Muscle of arm (tissue), 12 donors: ENCODE data around the gene PRKN. TPM values are rescaled to one million over a fixed set of nuclear protein-coding genes. Genes with fewer than 3 reads are reported as not detected.

Experiments
- DNase-seq: peaks from one replicate; pipeline ENCODE4 v3.0.0-alpha.2; 2013
- polyA plus RNA-seq, 12 donors: library from polyadenylated mRNA; unstranded; fragments of 120-200 nt; gene quantifications; one replicate each; pipeline ENCODE4 v1.2.1, GENCODE V29; 2013; ENCODE audit not compliant: insufficient read length in 12 of 12

The PRKN gene
- polyA plus RNA-seq, 12 donors: 2.6 to 5.4 (median 3.9) TPM; not detected in 2

DNA sequence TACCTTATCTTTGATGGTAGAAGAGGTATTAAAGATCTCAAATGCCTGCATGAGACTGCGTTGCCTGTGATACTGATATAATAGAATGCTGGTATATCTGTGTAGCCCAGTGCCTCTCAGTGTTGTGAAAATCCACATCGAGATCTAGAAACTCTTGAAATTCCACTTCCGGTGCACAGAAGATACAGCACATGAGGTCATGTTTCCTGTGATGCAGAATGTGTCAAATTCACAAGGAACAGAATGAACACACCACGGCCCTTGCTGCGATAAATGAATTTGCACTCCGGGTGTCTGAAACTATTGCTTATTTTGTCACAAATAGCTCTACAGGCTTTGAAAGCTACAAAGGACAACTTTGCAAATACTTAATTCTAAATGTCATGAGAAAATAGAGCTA is 765.8 kb downstream of the PRKN start:
- no peak for DNase-seq

DNA sequence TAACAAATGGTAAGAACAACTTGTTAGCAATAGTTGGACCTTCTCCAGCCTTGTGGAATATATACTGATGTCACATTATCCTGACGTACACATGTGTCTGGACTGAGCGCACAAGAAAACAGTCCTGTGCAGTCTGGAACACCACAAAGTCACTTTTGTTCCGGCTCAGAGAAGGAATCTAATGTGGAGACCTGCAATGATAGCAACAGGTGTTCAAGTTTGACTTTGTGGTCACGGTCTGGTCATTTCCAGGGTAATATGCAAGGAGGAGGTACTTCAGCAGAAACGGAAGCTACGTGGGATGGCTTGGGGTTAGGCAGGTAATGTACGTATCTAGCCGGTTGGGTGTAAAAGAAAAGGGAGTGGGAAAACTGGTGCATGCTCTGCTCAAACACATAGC is 766.5 kb downstream of the PRKN start:
- no peak for DNase-seq

DNA sequence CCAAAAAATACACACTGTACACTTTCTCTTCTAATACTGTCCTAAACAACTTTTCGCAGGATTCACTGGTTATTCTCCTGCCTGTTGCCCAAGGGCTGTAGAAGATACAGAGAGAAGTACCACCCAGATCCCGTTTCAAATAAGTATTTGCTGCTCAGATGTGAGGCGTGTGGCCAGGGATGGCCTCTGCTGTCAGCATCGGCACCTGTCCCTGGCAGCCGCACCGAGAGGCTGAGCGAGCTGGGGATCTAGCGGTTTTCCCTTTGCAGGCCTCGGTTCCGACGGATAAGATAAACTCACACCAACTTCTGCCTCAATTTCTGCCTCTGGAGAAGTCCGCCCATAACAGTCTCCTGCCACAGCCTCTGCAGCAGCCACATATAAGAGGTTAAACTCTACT is 768.5 kb downstream of the PRKN start:
- DNase-seq: no peak

DNA sequence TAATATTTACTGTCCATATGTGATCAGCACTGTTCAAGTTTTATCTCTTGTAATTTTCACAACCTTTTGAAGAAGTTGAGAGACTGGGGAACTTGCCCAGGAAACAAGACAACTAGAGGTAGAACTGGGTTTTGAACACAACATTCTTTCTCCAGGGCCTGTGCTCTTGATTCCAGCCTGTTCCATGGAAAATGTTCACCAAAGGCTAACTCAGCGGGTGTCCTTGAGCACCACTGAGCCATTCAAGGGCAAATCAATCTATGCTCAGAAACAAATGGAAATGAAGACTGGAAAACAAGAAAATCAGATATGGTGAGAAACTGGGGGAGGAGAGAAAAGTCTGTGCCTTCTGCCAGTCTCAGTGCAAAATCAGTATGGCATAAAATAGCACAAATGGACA is 771.5 kb downstream of the PRKN start:
- no peak for DNase-seq

DNA sequence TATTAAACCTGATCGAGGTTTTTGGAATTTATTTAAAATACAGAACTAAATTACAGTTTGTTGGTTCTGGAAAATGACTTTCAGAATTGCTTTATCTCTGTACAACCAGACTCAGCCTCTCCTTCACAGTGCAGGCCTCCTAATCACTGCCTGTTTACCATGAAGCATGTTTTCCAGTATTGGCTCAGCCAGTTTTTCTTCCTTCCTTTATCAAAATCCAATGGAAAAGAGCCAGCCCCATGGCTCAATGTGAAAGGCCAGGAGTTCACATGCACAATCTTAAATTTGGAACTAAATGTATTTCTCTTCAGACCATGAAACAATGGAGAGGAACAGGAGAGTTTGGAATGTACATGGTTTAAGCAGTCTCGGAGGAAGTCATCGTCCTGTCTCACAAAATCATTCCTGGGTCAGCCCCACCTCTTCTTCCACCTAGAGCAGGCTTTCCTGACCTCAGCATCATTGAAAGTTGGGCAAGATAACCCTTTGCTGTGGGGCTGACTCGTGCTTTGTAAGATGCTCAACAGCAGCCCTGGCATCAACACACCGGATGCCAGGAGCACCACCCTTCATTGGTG is 772.8 kb downstream of the PRKN start:
- no peak for DNase-seq

DNA sequence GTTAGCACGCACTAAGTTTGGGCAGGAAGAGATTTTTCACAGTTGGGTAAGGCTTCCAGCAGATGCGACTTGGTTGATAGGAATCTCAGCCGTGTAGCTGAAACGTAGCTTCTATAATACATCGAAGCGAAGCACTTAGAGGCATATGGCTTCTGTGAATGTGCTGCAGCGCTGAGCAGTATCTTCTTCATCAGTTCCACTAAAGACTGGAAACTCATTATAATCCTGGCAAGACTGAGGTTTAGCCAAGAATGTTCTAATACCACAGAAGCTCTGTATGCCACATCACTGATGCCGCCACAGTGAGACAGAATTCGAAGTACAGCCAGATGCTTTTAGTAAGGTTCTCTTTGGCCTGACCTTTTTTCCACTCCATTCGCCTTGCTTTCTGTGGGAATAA is 773.5 kb downstream of the PRKN start:
- DNase-seq: no peak

DNA sequence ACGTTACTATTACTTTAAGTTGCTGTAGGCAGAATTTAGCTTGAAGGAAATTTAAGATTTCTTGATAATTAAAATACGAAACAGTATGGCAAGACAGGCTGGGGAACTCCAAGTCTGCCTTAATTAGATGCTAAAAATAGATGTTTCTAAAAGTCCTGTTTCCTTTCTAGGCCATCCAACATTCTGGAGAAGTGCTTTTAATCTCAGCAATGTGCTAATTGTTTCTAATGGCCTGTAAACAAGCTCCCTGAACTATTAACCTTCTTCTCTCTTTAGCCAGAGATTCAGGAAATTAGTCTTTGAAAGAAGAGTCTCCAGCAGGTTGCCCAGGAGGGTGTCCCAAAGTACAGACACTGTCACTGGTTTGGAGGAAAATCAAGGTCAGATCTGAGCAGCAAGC is 776.4 kb downstream of the PRKN start:
- no peak for DNase-seq

DNA sequence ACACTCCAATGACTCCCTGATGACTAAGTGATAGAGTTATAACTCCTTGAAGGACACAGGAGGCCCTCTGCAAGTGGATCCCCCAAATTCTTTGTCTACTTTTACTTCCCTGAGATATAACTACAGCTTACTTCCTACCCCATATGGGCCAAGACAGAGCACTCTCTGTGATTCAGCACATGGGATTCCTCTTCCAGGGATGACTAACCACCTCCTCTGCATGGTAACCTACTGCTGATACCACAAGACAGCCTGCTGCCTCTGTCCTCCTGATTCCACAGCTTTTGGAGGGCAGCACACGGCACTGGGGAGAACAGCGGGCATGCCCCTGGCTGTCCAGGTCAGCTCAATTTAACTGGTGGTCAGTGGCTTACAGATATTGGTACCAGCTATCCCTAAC is 778.0 kb downstream of the PRKN start:
- no peak for DNase-seq

DNA sequence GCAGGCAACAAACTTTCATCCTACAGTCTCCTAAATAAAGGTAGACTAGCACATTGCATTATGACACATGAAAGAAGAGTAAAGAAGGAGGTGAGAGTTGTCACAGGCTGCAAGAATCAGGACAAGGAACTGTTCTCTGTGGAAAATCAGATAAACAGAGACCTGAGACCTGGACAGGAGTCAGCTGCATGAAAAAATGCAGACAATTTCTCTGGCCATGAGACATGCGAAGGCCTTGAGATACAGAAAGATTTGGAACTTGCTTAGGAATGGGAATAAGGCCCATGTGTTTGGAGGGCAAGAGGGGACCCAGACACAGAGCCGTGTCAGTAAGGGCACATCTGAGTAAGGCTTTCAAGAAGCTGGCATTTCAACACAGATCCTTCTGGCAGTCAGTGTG is 779.1 kb downstream of the PRKN start:
- DNase-seq: no peak

DNA sequence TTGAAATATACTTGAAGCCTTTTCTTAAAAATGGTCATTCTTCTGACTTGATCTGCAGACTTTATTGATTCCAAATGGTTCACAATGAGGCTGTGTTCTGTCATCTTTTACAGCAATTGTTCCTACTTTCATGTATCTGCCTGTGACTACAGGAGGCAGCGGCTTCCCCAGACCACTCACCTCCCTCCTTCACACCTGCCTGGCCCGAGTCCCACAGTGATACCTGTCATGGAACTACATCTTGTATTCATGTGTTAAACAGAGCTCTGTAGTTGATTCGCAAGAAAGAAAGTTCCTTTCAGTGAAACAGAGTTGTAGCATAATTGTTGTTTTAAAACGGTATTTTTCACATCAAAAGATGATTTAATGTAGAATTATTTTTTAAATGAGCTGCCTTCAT is 780.2 kb downstream of the PRKN start:
- no peak for DNase-seq

DNA sequence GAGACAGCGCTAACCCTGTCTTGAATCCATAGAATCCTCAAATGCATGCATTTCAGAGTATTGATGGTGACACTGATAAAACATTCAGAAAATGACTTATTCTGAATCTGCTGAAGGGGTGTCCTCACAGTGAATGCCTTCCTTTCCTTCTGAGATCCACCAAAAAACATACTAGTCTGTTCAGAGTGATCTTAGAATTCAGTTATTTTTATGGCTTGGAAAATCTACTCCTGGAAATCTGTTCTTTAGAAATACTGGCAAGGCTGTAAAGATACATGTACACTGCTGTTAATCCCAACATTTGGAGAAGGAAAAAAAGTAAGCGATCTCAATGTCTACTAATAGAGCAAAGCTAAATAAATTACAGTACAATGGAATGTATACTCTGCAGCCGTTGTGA is 781.1 kb downstream of the PRKN start:
- no peak for DNase-seq

DNA sequence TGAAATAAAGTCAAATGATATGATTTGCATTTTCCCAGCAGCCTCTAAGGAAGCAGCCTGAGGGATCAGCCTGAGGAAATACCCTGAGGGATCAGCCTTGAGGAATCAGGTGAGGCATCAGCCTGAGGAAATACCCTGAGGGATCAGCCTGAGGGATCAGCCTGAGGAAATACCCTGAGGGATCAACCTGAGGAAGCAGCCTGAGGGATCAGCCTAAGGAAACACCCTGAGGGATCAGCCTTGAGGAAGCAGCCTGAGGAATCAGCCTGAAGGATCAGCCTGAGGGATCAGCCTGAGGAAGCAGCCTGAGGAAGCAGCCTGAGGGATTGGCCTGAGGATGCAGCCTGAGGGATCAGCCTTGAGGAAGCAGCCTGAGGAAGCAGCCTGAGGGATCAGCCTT is 784.0 kb downstream of the PRKN start:
- no peak for DNase-seq

DNA sequence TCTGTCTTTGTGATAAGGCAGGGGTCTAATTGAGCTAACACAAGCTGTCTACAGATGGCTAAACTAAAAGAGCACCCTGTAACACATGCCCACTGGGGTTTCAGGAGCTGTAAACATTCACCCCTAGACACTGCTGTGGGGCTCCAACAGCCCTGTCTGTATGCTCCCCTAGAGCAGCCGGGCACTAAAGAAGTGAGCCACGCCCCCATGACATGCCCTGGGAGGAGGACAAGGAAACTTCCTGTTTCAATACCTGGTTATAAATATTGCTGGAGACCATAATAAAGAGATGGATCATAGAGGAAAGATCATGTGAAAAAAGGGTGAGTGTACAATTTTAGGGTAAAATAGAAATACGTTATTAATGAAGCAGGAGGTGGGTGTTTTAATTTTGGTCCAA is 786.0 kb downstream of the PRKN start:
- DNase-seq: no peak

DNA sequence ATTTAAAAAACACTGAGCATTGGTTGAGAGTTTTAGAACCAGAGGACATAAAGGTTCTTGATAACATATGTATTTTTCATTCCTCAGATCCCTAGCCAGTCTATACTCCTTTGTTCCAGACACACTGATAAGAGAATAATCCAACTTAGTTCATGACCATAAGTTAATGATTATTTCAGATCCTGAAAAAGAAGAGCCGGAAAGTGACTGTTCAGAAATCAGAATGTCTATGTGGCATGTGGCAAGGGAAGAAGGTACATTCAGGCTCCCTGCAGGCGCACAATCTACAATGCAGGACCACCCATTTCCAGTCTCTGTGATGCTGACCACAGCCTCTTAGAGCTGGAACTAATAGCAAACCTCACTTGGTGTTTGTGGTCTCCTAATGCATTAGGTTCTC is 787.0 kb downstream of the PRKN start:
- DNase-seq: no peak

DNA sequence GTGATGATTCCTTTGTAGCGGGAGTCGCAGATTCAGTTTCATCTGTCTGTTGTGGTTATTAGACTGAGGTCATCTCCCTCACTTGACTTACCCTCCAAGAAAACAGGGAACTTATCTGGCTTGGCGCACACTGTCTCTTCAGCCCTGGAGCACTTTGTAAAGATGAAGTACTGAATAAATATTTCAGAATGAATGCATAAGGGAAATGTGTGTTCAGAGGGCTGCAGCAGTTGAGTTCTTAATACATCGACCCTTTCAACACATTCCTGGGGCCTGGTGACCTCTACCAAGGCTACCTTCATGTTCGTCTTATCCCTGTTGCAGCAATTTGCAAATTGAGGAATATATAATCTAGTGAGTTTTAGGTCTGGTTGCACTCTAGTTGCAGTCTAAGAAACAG is 801.2 kb downstream of the PRKN start:
- DNase-seq: no peak

DNA sequence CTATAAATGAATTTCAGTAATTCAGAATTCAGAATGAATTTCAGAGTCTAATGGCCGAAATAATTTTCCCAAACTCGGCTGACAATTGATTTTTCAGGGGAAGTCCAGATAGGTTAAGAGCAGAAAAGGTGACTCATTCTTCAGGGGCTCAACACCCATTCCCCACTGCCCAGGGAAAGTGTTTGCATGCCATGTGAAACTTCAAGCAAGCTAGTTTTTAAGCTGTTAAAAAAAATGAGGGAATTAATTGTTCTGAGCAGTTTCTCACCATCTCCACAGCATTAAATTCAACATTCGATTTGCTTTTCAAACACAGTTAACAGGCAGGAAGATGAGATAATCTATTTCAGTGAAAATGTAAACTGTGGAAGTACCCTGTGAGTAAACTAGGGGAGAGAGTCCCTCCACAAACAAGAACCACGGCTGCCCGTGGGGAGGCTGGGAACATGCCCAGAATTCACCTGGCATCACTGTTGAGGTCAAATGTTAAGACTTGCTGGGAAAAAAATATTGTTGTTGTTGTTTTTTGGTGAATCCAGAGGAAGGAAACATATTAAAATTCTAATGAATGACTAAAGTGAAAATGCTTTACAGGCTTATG is 803.0 kb downstream of the PRKN start:
- DNase-seq: no peak

DNA sequence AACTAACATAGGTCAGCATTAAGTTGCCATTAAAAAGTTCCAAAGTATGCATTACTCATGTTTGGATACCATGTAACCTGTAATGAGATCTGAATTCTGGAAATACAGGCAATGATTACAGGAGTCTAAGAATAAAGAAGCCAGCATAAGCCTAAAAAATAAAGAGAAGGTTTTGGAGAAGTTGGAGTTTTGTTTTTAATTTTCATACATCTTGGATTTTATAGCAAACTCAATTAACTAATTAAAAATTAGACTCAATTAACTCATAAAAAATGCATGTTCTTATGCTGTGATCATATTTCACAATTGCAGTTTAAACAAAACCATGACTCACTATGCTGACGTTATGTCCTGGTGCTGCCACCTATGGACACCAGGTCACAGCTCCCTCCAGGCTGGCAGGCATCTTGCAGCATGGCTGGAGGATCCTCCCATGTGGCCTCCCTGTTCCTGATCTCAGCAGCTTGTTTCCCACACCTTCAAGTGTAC is 804.9 kb downstream of the PRKN start:
- no peak for DNase-seq

DNA sequence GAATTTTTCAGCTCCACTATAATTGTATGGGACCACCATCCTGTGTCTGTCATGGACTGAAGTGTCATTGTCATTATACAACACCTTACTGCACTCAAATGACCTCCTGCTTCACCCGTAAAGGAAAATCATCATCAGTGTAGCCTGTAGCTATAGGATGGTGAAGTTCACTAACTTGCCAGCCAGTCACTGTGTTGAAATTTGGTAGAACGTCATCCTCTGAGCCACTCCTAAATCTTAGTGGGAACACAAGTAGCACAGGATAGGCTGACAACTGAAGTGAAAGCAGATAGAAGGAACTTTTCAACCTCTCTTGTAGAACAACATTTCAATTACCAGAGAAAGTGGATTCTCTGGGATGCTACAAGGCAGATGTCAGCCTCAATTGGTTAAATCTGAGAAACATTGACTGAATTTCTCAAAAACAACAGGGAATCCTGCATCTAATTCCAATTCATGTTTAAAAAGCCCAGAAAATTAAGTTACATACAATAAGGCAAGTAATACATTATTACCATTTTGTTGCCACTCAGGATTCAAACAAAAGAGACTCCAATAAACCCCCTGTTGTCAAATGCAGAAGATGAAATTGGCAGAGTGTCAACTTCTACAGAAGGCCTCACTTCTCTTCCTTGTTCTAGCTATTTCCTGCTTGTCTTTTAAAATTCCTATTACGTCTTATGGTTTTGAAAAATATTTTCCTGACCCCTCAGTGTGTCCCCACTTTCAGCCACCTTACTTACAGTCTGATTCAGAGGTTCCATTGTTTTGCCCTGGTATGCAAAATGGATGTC is 805.8 kb downstream of the PRKN start:
- DNase-seq: no peak

DNA sequence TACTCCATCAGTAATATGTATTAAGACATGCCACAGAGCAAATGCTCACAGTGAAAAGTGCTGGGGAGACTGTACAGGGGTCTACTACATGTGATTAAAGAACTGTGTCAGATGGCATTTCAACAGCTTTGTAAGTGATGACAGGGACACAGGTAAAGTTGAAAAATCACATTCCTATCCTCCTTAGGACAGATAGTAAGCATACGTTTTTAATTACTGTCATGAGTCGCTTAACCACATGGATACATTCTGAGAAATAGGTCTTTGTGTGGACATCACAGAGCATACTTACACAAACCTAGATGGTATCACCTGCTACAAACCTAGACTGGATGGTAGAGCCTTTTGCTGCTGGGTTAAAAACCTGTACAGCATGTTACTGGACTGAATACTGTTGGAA is 807.9 kb downstream of the PRKN start:
- DNase-seq: no peak

DNA sequence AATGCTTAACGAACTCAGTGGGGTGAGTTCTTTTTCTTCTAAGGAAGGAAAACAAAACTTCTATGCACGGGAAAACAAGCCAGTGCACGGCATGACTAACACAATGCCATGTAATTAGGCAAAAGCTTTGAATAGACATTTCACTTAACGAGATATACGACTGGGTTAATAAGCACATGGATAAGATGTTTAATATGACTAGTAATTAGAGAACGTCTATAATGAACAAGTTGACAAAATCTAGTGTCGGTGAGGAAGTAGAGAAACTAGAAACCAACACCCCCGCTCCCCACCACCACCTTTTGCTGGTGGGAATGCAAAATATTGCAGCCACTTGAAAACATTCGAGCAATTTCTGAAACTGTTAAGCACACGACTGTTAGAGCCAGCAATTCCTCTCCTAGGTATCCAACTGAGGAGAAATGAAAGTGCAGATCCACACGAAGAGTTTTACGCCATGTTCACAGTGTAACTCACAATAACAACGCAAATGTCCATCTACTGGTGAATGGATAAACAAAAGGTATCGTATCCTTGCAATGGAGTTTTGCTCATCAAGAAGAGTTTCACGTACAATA is 808.8 kb downstream of the PRKN start:
- no peak for DNase-seq

DNA sequence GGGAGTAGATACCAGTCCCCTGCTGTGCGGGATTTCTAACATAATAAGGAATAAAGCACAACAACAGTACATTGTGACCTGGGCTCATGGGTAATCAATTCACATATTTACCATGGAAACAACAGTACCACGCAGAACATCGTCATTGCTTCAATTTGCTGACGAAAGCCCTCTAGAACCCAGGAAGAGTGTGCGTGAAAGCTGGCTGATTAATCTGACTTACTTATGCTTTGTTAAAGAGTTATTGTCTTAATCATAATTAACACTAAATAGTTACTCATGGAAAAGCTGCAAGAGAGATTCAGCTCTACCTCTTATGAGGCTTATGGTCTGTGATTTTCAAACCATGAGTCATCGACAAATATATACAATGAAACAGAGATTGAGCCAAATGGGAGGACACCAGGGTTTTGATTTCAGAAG is 809.4 kb downstream of the PRKN start:
- no peak for DNase-seq

DNA sequence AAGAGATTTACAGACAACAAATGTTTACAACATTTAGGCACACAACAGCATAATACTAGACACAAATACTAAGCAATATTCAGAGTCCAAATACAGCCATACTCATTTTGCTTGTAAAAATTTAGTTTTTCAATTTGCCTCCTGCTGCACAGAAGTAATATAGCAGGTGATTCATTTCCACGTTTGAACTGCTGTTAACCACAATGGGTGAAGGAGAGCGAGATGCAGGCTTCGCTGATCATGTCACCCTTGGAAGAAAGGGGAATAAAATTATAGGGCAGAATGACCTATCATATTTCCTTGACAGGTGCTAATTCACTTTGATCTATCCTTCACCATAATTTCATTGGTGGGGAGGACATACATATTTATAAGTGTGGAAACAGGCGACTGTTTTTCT is 809.9 kb downstream of the PRKN start:
- DNase-seq: no peak

DNA sequence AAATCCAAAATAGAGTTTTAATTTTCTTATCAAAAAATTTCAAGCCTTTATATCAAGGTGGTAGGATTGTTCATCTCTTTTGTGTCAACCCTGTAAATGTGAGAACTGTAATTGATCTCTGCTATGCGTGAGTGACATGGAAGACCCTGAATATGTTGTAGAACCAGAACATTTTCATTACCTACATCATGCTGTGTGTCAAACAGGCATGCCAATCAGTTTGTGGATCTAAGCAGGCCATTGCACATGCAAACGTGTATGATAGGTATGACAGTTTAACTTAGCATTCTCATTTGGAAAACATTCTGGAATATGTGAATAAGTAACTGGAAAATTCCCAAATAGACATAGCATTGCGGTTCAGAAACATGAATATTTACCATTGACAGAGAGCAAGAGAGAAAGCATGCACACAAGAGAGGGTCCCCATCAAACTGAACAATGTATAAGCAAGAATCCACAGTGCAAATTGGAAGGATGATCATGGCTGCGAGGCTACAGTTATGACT is 812.1 kb downstream of the PRKN start:
- DNase-seq: no peak
